Hepatocyte (in vitro differentiated cells): ENCODE measurements around the gene SRSF7. TPM values are rescaled to one million over a fixed set of nuclear protein-coding genes. Genes with fewer than 3 reads are reported as not detected.

Experiments
- DNase-seq: peaks from one replicate; pipeline ENCODE4 v3.0.0-alpha.2; 2016; ENCODE audit warnings: low spot score
- H2AFZ ChIP-seq: fragments of 200-600 bp; sonication (generic); 2 replicates; pipeline ENCODE4 v1.6.0; 2016; ENCODE audit warnings: antibody characterized with exemption, mild to moderate bottlenecking
- H3K27ac ChIP-seq: fragments of 200-600 bp; sonication (generic); 2 replicates; pipeline ENCODE4 v1.5.1; 2016; ENCODE audit warnings: mild to moderate bottlenecking
- H3K27me3 ChIP-seq: fragments of 200-600 bp; sonication (generic); 2 replicates; pipeline ENCODE4 v1.6.1; 2016
- H3K36me3 ChIP-seq: fragments of 200-600 bp; sonication (generic); replicated peaks from 2 replicates; pipeline ENCODE4 v1.5.1; 2016; ENCODE audit warnings: low read depth; ENCODE audit not compliant: insufficient read depth
- H3K4me1 ChIP-seq: fragments of 200-600 bp; sonication (generic); 2 replicates; pipeline ENCODE4 v1.5.1; 2016; ENCODE audit warnings: mild to moderate bottlenecking, moderate library complexity; ENCODE audit not compliant: insufficient read depth
- H3K4me2 ChIP-seq: fragments of 200-600 bp; sonication (generic); 2 replicates; pipeline ENCODE4 v1.6.0; 2016
- H3K4me3 ChIP-seq: fragments of 200-600 bp; sonication (generic); 2 replicates; pipeline ENCODE4 v1.5.1; 2016; ENCODE audit warnings: mild to moderate bottlenecking
- H3K79me2 ChIP-seq: fragments of 200-600 bp; sonication (generic); 2 replicates; pipeline ENCODE4 v1.6.0; 2017; ENCODE audit warnings: mild to moderate bottlenecking
- H3K9me2 ChIP-seq: fragments of 200-600 bp; sonication (generic); replicated peaks from 2 replicates; pipeline ENCODE4 v1.6.0; 2017; ENCODE audit warnings: mild to moderate bottlenecking; ENCODE audit not compliant: insufficient read depth
- H3K9me3 ChIP-seq: fragments of 200-600 bp; sonication (generic); 2 replicates; pipeline ENCODE4 v1.5.1; 2016; ENCODE audit warnings: low read depth, mild to moderate bottlenecking
- H4K20me1 ChIP-seq: fragments of 200-600 bp; sonication (generic); 2 replicates; pipeline ENCODE4 v1.6.0; 2016; ENCODE audit warnings: mild to moderate bottlenecking; ENCODE audit not compliant: insufficient read depth, poor library complexity, severe bottlenecking
- EZH2 ChIP-seq: fragments of 200-600 bp; sonication (generic); IDR thresholded peaks from 2 replicates; pipeline ENCODE4 v1.6.1; 2016; ENCODE audit warnings: antibody characterized with exemption, mild to moderate bottlenecking, borderline replicate concordance
- EZH2phosphoT487 ChIP-seq: fragments of 200-600 bp; sonication (generic); IDR thresholded peaks from one replicate; pipeline ENCODE4 v1.6.1; 2018; ENCODE audit warnings: antibody characterized with exemption, mild to moderate bottlenecking, low read depth, moderate library complexity; ENCODE audit not compliant: unreplicated experiment, severe bottlenecking
- WGBS: methylation state at CpG from one replicate; pipeline ENCODE4 v1.1.6; 2016; ENCODE audit warnings: low lambda C conversion rate; ENCODE audit errors: missing lambda C conversion rate; 5-methylcytosine and 5-hydroxymethylcytosine counted together
- polyA plus RNA-seq: library from polyadenylated mRNA; unstranded; fragments of >200 nt; fragmentation: Nextera tagmentation; extraction: Ambion mirVana; gene quantifications from 2 replicates; pipeline ENCODE4 v1.2.1, GENCODE V29; 2016
- total RNA-seq: library from RNA; depleted of rRNA; stranded (reverse); fragments of >200 nt; gene quantifications from 2 replicates; pipeline ENCODE4 v1.2.3, GENCODE V29; 2014
- TF ChIP-seq, protein P1 (sequence below): fragments of 200-600 bp; sonication (generic); IDR thresholded peaks from 2 replicates; pipeline ENCODE4 v1.5.1; 2016; ENCODE audit warnings: antibody characterized with exemption, mild to moderate bottlenecking; ENCODE audit not compliant: poor library complexity

Gene SRSF7
- total and polyA plus RNA-seq, 2 experiments from 2014 or later = 113 to 147 TPM

DNA sequence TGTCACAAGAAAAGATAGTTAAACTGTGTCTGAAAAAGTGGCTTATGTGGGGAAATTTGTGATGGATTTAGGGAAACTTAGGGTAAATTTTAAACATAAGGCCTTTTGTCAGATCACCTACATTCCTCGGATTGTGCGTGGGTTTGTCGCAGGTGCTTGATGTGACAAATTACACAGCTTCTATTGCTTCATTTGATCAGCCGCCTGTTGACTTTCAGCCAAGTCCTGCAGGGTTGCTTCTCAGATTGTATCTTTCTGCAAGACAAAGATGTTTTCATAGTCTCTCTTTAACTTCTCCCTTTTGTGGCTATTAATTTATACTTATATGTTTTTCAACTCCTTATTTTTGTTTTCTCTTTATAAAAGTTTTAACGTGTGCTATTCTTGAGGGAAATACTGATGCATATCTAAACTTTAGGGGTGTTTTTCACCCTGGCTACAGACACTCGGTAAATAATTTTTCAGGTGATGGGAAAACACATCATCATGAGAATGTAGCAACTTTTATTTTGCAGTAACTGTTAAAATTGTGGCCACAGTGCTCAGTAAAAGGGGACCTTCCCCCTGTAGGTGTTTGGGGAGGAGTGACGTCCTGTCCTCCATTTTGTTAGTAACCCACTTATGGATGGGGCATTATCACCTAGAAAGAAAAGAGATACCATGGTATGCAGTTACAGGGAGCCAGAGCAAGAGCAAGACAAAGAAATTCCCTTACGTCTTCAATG is 53.9 kb downstream of the SRSF7 start:
- H3K27ac ChIP-seq = no peak overlapping the region
- H3K36me3 ChIP-seq = no peaks in the 10 kb centered on the region
- TF ChIP-seq, protein P1, sequence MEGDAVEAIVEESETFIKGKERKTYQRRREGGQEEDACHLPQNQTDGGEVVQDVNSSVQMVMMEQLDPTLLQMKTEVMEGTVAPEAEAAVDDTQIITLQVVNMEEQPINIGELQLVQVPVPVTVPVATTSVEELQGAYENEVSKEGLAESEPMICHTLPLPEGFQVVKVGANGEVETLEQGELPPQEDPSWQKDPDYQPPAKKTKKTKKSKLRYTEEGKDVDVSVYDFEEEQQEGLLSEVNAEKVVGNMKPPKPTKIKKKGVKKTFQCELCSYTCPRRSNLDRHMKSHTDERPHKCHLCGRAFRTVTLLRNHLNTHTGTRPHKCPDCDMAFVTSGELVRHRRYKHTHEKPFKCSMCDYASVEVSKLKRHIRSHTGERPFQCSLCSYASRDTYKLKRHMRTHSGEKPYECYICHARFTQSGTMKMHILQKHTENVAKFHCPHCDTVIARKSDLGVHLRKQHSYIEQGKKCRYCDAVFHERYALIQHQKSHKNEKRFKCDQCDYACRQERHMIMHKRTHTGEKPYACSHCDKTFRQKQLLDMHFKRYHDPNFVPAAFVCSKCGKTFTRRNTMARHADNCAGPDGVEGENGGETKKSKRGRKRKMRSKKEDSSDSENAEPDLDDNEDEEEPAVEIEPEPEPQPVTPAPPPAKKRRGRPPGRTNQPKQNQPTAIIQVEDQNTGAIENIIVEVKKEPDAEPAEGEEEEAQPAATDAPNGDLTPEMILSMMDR = no peak
- TF ChIP-seq EZH2 (no peak), EZH2phosphoT487 (no peak)
- H3K4me1 ChIP-seq = peaks cover 13% of the 10 kb centered on the region
- no peaks in the 10 kb centered on the region for H3K9me3 ChIP-seq
- no peak for DNase-seq
- H4K20me1 ChIP-seq = no peaks in the 10 kb centered on the region
- H3K4me3 ChIP-seq = no peak overlapping the region
- H3K4me2 ChIP-seq = no peak overlapping the region
- 89% methylated on average over 8 of the region's 8 CpGs for WGBS
- H2AFZ ChIP-seq = no peak overlapping the region
- H3K27me3 ChIP-seq = no peaks in the 10 kb centered on the region
- peaks cover 5% of the 10 kb centered on the region for H3K79me2 ChIP-seq
- H3K9me2 ChIP-seq = no peaks in the 10 kb centered on the region

Other genes with a start within 250 kb of the SRSF7 start
- gene HNRNPLL, start 148.4 kb downstream of the SRSF7 start, total RNA-seq = 38.7 and 55.7 TPM in 2 replicates
- gene HNRNPLL, start 148.4 kb downstream of the SRSF7 start, polyA plus RNA-seq = 37.6 and 55.5 TPM in 2 replicates
- gene GALM, start 85.2 kb downstream of the SRSF7 start, total RNA-seq = 49.2 and 59.4 TPM in 2 replicates
- 48.3 and 52.6 TPM in 2 replicates for gene GALM, start 85.2 kb downstream of the SRSF7 start, polyA plus RNA-seq
- 12.6 and 15.7 TPM in 2 replicates for gene GEMIN6, start 26.8 kb upstream of the SRSF7 start, total RNA-seq
- 13.4 and 16.2 TPM in 2 replicates for gene GEMIN6, start 26.8 kb upstream of the SRSF7 start, polyA plus RNA-seq
- gene DHX57, start 124.6 kb upstream of the SRSF7 start, total RNA-seq = 16.1 and 19.4 TPM in 2 replicates
- 7.0 and 7.8 TPM in 2 replicates for gene DHX57, start 124.6 kb upstream of the SRSF7 start, polyA plus RNA-seq
- 19.3 and 24.6 TPM in 2 replicates for gene MORN2, start 124.6 kb upstream of the SRSF7 start, total RNA-seq
- 20.3 and 26.4 TPM in 2 replicates for gene MORN2, start 124.6 kb upstream of the SRSF7 start, polyA plus RNA-seq
- 0.12 and 0.27 TPM in 2 replicates for gene ARHGEF33, start 138.5 kb upstream of the SRSF7 start, total RNA-seq
- gene ARHGEF33, start 138.5 kb upstream of the SRSF7 start, polyA plus RNA-seq = 0.31 and 0.62 TPM in 2 replicates